Measurements from ENCODE around the gene IMMP2L. TPM values are rescaled to one million over a fixed set of nuclear protein-coding genes. Genes with fewer than 3 reads are reported as not detected.

IMMP2L gene
- polyA plus RNA-seq, 1 experiment, result 5.8 TPM

- DNase-seq (ENCODE audit: low read depth), result no peak
- no peaks in the 10 kb centered on the region for H3K27me3 ChIP-seq (ENCODE audit: control insufficient read depth, insufficient read depth, low read length)
- CTCF ChIA-PET, result interaction anchor here (0.7 kb wide), 1 partner anchor 12 kb away, joined by 3 read pairs; no protein-coding TSS in a partner anchor
- TF ChIP-seq CTCF (IDR thresholded peaks at IDR 0.05; ENCODE audit: insufficient read depth, low read depth, low read length), result no peak
- H3K4me3 ChIP-seq (ENCODE audit: low read depth, low read length), result no peak overlapping the region
- POLR2A ChIA-PET, result no interaction called here
- H3K36me3 ChIP-seq (ENCODE audit: control insufficient read depth, insufficient read depth, low read length), result no peaks in the 10 kb centered on the region
Observed at GRCh38 chr7:110718503-110719205, 843.6 kb downstream of the IMMP2L start.

- ChIA-PET POLR2A (no interaction called here), CTCF (no interaction called here)
- TF ChIP-seq CTCF (IDR thresholded peaks at IDR 0.05; ENCODE audit: insufficient read depth, low read depth, low read length), result no peak
- no peaks in the 10 kb centered on the region for H3K36me3 ChIP-seq (ENCODE audit: control insufficient read depth, insufficient read depth, low read length)
- H3K27me3 ChIP-seq (ENCODE audit: control insufficient read depth, insufficient read depth, low read length), result no peaks in the 10 kb centered on the region
- no peak for DNase-seq (ENCODE audit: low read depth)
- no peak overlapping the region for H3K4me3 ChIP-seq (ENCODE audit: low read depth, low read length)
Observed at GRCh38 chr7:110704225-110704624, 858.1 kb downstream of the IMMP2L start.

GRCh38 chr7:110698576-110698975, 863.7 kb downstream of the IMMP2L start:
- no peak for DNase-seq (ENCODE audit: low read depth)
- CTCF ChIA-PET, result no interaction called here
- Histone ChIP-seq H3K27me3 (ENCODE audit: control insufficient read depth, insufficient read depth, low read length) (no peaks in the 10 kb centered on the region), H3K36me3 (ENCODE audit: control insufficient read depth, insufficient read depth, low read length) (no peaks in the 10 kb centered on the region), H3K4me3 (ENCODE audit: low read depth, low read length) (no peak overlapping the region)
- TF ChIP-seq CTCF (IDR thresholded peaks at IDR 0.05; ENCODE audit: insufficient read depth, low read depth, low read length), result peak; percentile 12; the same call in 1 of the 2 replicates
- POLR2A ChIA-PET, result no interaction called here

- POLR2A ChIA-PET, result no interaction called here
- Histone ChIP-seq H3K4me3 (ENCODE audit: low read depth, low read length) (no peak overlapping the region), H3K27me3 (ENCODE audit: control insufficient read depth, insufficient read depth, low read length) (no peaks in the 10 kb centered on the region), H3K36me3 (ENCODE audit: control insufficient read depth, insufficient read depth, low read length) (no peaks in the 10 kb centered on the region)
- CTCF ChIA-PET, result no interaction called here
- TF ChIP-seq CTCF (IDR thresholded peaks at IDR 0.05; ENCODE audit: insufficient read depth, low read depth, low read length), result no peak
- DNase-seq (ENCODE audit: low read depth), result no peak
Observed at GRCh38 chr7:110693344-110693743, 868.9 kb downstream of the IMMP2L start.

- Histone ChIP-seq H3K4me3 (ENCODE audit: low read depth, low read length) (no peak overlapping the region), H3K36me3 (ENCODE audit: control insufficient read depth, insufficient read depth, low read length) (no peaks in the 10 kb centered on the region), H3K27me3 (ENCODE audit: control insufficient read depth, insufficient read depth, low read length) (no peaks in the 10 kb centered on the region)
- no peak for DNase-seq (ENCODE audit: low read depth)
- ChIA-PET CTCF (no interaction called here), POLR2A (no interaction called here)
- no peak for TF ChIP-seq CTCF (IDR thresholded peaks at IDR 0.05; ENCODE audit: insufficient read depth, low read depth, low read length)
Observed at GRCh38 chr7:110688908-110689307, 873.4 kb downstream of the IMMP2L start.
